Stimulated activated CD4-positive, alpha-beta T cell treated with anti-CD3 and anti-CD28 coated beads, Interleukin-1b, Interleukin-23, amount 100 ng/mL, for 4 hours (primary cell): ENCODE data around the gene PLEKHN1.

ENCODE experiments used
- DNase-seq, 2 donors: peaks; one replicate each; pipeline ENCODE4 v3.0.0-alpha.2; 2020; ENCODE audit warnings: low read depth in 2 of 2

Gene PLEKHN1

GRCh38 chr1:930633-931138, 35.6 kb upstream of the PLEKHN1 start:
- DNase-seq = no peak

DNA sequence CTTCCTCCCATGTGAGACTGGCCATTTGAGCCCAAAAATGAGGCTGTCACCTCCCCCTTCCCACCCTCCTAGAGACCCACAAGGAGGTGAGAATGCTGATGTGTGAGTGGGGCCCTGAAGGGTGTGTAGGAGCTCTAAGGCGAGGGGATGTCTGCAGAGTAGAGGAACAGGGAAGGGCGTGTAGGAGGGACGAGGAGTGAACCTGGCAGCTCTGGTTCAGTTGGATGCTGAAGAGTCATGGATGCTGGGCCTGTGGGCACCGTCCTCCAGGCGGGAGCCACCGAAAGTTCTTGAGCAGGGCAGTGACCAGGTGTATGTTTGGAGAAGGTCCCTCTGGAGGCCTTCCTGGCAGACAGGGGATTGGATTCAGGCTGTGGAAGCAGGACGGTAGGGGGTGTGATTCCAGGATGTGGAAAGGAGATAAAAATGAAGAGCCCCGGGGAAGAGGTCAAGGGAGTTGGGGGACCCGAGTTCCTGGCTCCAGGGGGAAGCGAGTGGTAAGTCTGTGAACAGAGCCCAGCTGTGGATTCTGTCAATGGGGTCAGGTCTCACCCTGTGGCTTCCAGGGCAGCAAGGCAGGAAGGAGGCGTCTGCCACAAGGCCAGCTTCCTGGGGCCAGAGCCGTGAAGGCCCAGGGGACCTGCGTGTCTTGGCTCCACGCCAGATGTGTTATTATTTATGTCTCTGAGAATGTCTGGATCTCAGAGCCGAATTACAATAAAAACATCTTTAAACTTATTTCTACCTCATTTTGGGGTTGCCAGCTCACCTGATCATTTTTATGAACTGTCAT, 34.7 kb upstream of the PLEKHN1 start:
- DNase-seq = no peak

- no peak for DNase-seq
These were observed 34.1 kb upstream of the PLEKHN1 start for GRCh38 chr1:932173-932510.

GRCh38 chr1:932776-933602, 33.3 kb upstream of the PLEKHN1 start:
- no peak for DNase-seq

GRCh38 chr1:933603-933940, 32.7 kb upstream of the PLEKHN1 start:
- DNase-seq = no peak

GRCh38 chr1:934991-935750, 31.1 kb upstream of the PLEKHN1 start:
- DNase-seq = no peak

- DNase-seq = no peak
These were observed 30.5 kb upstream of the PLEKHN1 start for GRCh38 chr1:935751-936231.

DNA sequence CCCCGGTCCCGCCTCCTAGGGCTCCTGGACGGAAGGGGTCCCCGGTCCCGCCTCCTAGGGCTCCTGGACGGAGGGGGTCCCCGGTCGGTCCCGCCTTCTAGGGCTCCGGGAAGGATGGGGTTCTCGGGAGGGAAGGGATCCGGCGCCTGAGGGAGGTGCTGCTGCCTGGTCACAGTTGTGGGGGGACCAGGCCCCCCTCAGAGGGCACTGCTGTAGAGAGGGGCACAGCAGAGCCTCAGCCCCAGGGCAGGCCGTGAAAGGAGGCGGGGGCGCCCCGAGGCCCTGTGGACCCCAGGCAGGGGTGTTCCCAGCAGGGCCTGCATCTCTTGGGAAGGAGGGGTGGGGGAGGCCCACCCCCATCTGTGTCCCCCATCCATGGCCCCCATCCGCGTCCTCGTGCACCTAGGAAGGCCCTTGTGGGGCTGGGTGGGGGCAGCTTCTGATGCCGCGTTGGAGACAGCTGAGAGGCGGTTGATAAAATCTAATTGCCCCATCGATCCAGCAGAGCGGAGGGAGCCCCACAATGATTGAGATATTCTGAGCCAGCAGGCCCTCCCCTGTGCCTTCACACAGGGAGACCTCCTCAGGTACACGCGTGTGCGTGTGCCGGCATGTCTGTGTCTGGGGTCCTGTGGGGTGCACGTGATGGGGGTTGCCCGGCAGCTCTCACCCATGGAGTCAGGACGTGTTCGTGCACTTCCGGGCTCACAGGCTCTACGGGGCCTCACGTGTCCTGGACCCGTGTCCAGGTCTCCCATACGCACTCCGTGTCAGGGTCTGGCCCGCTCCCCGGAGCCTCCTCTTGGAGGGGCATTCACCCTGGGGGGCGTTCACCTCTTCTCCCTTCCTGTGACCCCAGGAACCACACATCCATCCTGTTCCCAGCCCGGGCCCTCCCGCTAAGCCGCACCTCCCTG, 29.7 kb upstream of the PLEKHN1 start:
- no peak for DNase-seq

DNA sequence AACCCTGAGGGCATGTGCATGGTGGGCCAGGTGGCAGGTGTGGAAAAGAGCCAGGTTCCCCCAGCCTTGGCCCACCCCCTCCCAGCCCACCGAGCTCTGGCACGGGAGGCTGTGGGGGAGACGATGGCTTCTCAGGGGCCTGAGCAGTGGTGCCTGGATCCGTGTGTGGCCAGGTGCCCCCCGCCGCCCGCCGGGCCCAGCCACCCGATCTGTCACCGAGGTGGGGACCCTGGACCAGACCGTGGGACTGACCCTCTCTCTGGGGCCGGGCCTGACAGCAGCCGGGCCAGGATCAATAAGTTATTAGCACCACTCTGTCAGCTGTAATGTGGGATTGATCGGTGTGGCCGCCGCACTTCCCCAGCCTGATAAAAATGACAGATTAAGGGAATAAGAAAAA, 28.8 kb upstream of the PLEKHN1 start:
- DNase-seq = no peak

- DNase-seq = no peak
These were observed 28.1 kb upstream of the PLEKHN1 start for GRCh38 chr1:938088-938683.

- DNase-seq = no peak
These were observed 27.4 kb upstream of the PLEKHN1 start for GRCh38 chr1:938711-939489.

DNA sequence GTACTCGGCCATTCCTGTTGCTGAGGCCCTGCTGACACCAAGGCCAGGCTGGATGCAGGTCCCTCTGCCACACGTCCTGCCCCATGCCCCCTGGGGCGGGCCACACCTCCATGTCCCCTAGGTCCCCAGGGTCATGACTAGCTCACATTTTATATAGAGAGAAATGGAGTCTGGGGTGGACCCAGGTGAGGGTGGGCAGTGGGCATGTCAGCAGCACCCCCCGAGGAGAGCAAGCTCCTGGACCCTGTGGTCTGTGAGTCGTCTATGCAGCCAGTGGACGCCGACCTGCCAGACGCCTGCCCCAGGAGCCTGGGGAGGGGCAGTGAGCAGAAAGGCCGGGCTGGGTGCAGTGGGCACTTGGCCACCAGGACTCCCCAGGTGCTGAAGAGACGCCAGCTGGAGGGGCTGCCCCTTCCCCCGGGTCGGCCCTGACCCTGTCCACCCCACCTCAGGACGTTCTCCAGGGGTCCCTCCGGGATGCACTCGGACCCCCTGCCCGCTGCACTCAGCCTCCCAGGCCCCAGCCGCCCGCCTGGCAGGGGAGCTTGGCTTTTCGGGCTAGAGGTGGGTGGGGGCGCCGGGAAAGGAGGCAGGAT, 26.7 kb upstream of the PLEKHN1 start:
- no peak for DNase-seq

DNA sequence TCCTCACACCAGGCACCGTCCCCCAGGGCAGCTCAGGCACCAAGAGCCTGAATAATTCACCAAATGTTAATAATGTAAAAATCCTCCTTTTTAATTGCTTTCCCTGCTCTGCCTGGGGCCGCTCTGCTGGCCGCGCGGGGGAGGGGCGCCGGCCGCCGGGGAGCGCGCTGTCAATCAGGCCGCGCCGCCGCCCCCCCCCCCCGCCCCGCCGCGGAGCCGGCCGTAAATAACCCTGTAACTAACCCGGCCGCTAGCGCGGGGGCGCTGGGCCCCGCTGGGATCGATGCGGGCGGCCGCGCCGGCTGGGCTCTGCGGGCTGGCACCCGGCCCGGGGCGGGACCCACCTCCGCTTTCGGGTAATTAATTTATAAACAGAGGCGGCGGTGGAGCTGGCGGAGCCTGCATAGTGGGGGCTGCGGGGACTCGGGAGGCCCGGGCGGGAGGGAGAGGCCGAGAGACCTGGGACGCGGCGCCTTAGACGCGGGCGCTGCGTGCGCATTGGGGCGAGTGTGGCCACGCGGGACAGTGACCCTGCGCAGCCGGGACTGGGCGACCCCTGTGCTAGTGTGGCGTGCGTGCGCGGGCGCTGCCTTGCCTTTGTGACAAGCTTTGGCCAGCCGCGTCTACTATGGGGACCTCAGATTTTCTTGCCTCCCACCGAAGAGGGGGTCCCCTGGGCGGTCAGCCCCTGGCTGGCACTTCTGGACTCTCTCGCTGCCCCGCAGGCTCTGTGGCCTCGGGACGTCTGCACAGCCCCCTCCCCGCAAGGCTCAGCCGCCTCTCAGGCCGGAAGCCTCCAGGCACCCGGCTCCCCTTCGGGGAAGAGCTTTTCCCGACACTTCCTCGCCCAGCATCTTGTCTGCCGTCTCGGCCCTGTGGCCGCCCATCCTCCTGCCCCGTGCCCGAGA, 25.9 kb upstream of the PLEKHN1 start:
- DNase-seq = no peak

DNA sequence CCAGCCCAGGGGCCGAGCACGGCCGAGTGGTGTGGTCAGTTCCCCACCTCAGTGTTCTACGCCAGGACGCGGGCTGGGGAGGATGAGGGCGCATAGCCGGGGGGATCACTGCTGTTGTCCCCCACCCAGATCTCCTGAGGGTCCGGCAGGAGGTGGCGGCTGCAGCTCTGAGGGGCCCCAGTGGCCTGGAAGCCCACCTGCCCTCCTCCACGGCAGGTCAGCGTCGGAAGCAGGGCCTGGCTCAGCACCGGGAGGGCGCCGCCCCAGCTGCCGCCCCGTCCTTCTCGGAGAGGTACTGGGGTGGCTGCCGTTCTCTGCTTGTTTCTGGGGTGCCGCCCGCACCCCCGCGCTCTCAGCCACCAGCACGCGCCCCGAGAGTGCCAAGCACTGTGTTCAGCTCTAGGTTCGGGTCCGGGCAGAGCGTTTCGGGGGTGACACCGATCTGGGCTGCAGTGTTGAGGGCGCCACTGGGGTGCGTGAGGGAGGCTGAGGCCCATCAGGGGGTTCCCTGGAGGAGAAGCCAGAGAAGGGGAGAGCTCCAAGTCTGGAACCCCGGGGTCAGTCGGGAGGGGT, 25.2 kb upstream of the PLEKHN1 start:
- DNase-seq = no peak

DNA sequence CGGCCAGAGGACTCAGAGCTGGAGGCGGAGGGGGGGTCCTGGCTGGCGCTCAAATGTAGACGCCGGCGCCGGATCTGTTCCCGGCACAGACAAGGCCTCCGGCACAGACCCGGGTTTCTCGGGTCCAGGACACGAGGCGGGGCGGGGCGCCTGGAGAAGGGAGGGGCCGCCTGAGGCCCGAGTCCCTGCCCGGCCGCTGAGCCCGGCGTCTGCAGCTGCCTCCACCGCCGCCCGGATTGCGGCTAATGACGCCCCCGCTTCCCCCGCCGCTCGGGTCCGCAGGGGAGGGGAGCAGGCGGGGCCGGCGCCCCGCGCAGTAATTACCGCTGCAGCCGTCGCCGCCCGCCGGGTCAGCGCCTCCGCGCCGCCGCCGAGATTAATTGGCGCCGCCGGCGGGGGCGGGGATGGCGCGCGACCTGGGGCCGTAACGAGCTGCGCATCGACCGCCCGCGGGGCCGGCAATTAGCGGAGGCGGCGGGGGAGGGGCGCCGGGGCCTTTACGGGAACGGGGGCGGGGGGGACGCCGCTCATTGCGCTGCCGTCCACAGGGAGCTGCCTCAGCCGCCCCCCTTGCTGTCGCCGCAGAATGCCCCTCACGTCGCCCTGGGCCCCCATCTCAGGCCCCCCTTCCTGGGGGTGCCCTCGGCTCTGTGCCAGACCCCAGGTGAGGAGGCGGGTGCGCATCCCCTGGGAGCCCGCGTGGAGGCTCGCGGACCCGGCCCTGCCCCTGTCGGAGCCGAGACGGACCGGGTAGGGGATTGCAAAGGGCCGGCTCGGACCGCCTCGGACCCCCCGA, 24.5 kb upstream of the PLEKHN1 start:
- no peak for DNase-seq

GRCh38 chr1:942411-942821, 23.9 kb upstream of the PLEKHN1 start:
- no peak for DNase-seq

DNA sequence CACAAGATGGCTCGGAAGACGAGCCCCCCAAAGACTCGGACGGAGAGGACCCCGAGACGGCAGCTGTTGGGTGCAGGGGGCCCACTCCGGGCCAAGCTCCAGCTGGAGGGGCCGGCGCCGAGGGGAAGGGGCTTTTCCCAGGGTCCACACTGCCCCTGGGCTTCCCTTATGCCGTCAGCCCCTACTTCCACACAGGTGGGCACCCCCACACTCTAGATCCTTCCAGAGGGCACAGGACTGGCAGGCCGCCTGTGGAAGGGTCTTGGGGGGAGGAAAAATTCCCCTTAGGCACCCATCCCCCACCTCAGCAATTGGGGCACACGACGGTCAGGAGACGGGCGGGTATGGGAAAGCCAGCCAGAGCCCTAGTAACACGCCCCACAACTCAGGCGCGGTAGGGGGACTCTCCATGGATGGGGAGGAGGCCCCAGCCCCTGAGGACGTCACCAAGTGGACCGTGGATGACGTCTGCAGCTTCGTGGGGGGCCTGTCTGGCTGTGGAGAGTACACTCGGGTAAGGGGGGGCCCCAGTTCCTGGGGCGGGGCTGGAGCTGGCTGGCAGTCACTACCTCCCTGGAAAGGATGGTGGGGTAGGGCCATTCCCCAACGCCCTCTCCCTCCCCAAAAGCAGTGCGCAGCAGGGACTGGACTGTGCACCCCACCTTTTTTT, 23.3 kb upstream of the PLEKHN1 start:
- no peak for DNase-seq
